Neural cell (in vitro differentiated cells): ENCODE data around the gene CDKAL1. TPM values are rescaled to one million over a fixed set of nuclear protein-coding genes. Genes with fewer than 3 reads are reported as not detected.

Source experiments
- H2AFZ ChIP-seq: fragments of 200-600, 300-800 bp; sonication (generic), shearing (Covaris generic); 2 replicates; pipeline ENCODE4 v1.6.0; 2014; ENCODE audit warnings: low read depth, mild to moderate bottlenecking, antibody characterized with exemption, low read length, moderate library complexity
- H3F3A ChIP-seq: fragments of 200-600 bp; shearing (Covaris generic); 2 replicates; pipeline ENCODE4 v1.6.1; 2016; ENCODE audit warnings: mild to moderate bottlenecking, moderate library complexity, mixed read lengths, antibody characterized with exemption, low read length; ENCODE audit not compliant: insufficient read depth, poor library complexity, severe bottlenecking
- H3K27ac ChIP-seq: fragments of 200-600, 300-800 bp; sonication (generic), shearing (Covaris generic); 2 replicates; pipeline ENCODE4 v1.5.1; 2014; ENCODE audit warnings: mild to moderate bottlenecking, low read length, moderate library complexity
- H3K27me3 ChIP-seq: fragments of 300-800, 200-600 bp; sonication (generic), shearing (Covaris generic); 2 replicates; pipeline ENCODE4 v1.6.0; 2014; ENCODE audit warnings: mild to moderate bottlenecking, low read depth, low read length, moderate library complexity; ENCODE audit not compliant: insufficient read depth
- H3K36me3 ChIP-seq: fragments of 300-800, 200-600 bp; sonication (generic), shearing (Covaris generic); 2 replicates; pipeline ENCODE4 v1.5.1; 2014; ENCODE audit warnings: mild to moderate bottlenecking, antibody characterized with exemption, low read length, moderate library complexity; ENCODE audit not compliant: insufficient read depth
- H3K4me2 ChIP-seq: fragments of 300-800, 200-600 bp; sonication (generic), shearing (Covaris generic); 2 replicates; pipeline ENCODE4 v1.6.0; 2014; ENCODE audit warnings: mild to moderate bottlenecking, low read length
- H3K4me3 ChIP-seq: fragments of 300-800, 200-600 bp; sonication (generic), shearing (Covaris generic); 2 replicates; pipeline ENCODE4 v1.5.1; 2014; ENCODE audit warnings: mild to moderate bottlenecking, low read length, moderate library complexity
- H3K79me2 ChIP-seq: fragments of 200-600 bp; shearing (Covaris generic); replicated peaks from 2 replicates; pipeline ENCODE4 v1.6.0; 2014; ENCODE audit warnings: mild to moderate bottlenecking, low read length, moderate library complexity; ENCODE audit not compliant: insufficient read depth
- H3K9ac ChIP-seq: fragments of 300-800, 200-600 bp; sonication (generic), shearing (Covaris generic); 2 replicates; pipeline ENCODE4 v1.6.1; 2016; ENCODE audit warnings: mild to moderate bottlenecking, low read length, mixed read lengths
- H3K9me2 ChIP-seq: fragments of 200-600 bp; shearing (Covaris generic); 2 replicates; pipeline ENCODE4 v1.6.1; 2016; ENCODE audit warnings: mild to moderate bottlenecking, low read length, mixed read lengths; ENCODE audit not compliant: insufficient read depth
- H3K9me3 ChIP-seq: fragments of 200-600, 300-800 bp; sonication (generic), shearing (Covaris generic); 2 replicates; pipeline ENCODE4 v1.6.1; 2016; ENCODE audit warnings: mild to moderate bottlenecking, mixed run types, low read length, moderate library complexity, mixed read lengths
- H4K20me1 ChIP-seq: fragments of 200-600 bp; shearing (Covaris generic); 2 replicates; pipeline ENCODE4 v1.6.1; 2016; ENCODE audit warnings: mild to moderate bottlenecking, mixed run types; ENCODE audit not compliant: insufficient read depth
- EP300 ChIP-seq: fragments of 450-650 bp; conservative IDR thresholded peaks from 2 replicates; pipeline ENCODE4 v1.6.1; 2014; ENCODE audit warnings: antibody characterized with exemption, mild to moderate bottlenecking, moderate library complexity; ENCODE audit not compliant: poor library complexity, severe bottlenecking
- EZH2 ChIP-seq: fragments of 200-600, 300-800 bp; shearing (Covaris generic), sonication (generic); IDR thresholded peaks from 2 replicates; pipeline ENCODE4 v1.6.1; 2014; ENCODE audit warnings: antibody characterized with exemption, low read length, borderline replicate concordance, mild to moderate bottlenecking; ENCODE audit not compliant: insufficient read depth, poor library complexity, severe bottlenecking
- MXI1 ChIP-seq: fragments of 450-650 bp; conservative IDR thresholded peaks from 2 replicates; pipeline ENCODE4 v1.6.1; 2014; ENCODE audit warnings: antibody characterized with exemption, mild to moderate bottlenecking; ENCODE audit not compliant: poor library complexity, severe bottlenecking
- POLR2AphosphoS5 ChIP-seq: IDR thresholded peaks from 2 replicates; pipeline ENCODE4 v1.6.1; 2012
- RAD21 ChIP-seq: fragments of 450-650 bp; conservative IDR thresholded peaks from 2 replicates; pipeline ENCODE4 v1.6.1; 2014; ENCODE audit warnings: antibody characterized with exemption, mild to moderate bottlenecking, moderate library complexity
- SMC3 ChIP-seq: fragments of 450-650 bp; conservative IDR thresholded peaks from 2 replicates; pipeline ENCODE4 v1.6.1; 2014; ENCODE audit warnings: antibody characterized with exemption, mild to moderate bottlenecking, moderate library complexity; ENCODE audit not compliant: poor library complexity
- TAF1 ChIP-seq: IDR thresholded peaks from 2 replicates; pipeline ENCODE4 v1.6.1; 2012; ENCODE audit warnings: low read depth
- polyA plus RNA-seq: library from polyadenylated mRNA; depleted of rRNA; stranded (reverse); fragments of >200 nt; gene quantifications from 2 replicates; pipeline ENCODE4 v1.2.3, GENCODE V29; 2014
- TF ChIP-seq, protein P1 (sequence below): fragments of 450-650 bp; IDR thresholded peaks from 2 replicates; pipeline ENCODE4 v1.5.1; 2014; ENCODE audit warnings: antibody characterized with exemption, mild to moderate bottlenecking, moderate library complexity; ENCODE audit not compliant: poor library complexity, severe bottlenecking
- TF ChIP-seq, protein P2 (sequence below): IDR thresholded peaks from 2 replicates; pipeline ENCODE4 v1.6.1; 2012; ENCODE audit warnings: borderline replicate concordance

CDKAL1 gene
- polyA plus RNA-seq, 1 donor from 2014 or later, result 10.7 TPM

- no peak overlapping the region for H3K4me2 ChIP-seq
- peak overlapping the region; percentile 65 for H3K27ac ChIP-seq
These were observed 666.0 kb downstream of the CDKAL1 start for GRCh38 chr6:21200134-21200870.

GRCh38 chr6:21201187-21201586 is 666.9 kb downstream of the CDKAL1 start:
- TF ChIP-seq, protein P1, sequence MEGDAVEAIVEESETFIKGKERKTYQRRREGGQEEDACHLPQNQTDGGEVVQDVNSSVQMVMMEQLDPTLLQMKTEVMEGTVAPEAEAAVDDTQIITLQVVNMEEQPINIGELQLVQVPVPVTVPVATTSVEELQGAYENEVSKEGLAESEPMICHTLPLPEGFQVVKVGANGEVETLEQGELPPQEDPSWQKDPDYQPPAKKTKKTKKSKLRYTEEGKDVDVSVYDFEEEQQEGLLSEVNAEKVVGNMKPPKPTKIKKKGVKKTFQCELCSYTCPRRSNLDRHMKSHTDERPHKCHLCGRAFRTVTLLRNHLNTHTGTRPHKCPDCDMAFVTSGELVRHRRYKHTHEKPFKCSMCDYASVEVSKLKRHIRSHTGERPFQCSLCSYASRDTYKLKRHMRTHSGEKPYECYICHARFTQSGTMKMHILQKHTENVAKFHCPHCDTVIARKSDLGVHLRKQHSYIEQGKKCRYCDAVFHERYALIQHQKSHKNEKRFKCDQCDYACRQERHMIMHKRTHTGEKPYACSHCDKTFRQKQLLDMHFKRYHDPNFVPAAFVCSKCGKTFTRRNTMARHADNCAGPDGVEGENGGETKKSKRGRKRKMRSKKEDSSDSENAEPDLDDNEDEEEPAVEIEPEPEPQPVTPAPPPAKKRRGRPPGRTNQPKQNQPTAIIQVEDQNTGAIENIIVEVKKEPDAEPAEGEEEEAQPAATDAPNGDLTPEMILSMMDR, result no peak
- TF ChIP-seq SMC3 (no peak), EP300 (no peak), TAF1 (no peak), POLR2AphosphoS5 (no peak), MXI1 (no peak), EZH2 (no peak), RAD21 (no peak)
- TF ChIP-seq, protein P2, sequence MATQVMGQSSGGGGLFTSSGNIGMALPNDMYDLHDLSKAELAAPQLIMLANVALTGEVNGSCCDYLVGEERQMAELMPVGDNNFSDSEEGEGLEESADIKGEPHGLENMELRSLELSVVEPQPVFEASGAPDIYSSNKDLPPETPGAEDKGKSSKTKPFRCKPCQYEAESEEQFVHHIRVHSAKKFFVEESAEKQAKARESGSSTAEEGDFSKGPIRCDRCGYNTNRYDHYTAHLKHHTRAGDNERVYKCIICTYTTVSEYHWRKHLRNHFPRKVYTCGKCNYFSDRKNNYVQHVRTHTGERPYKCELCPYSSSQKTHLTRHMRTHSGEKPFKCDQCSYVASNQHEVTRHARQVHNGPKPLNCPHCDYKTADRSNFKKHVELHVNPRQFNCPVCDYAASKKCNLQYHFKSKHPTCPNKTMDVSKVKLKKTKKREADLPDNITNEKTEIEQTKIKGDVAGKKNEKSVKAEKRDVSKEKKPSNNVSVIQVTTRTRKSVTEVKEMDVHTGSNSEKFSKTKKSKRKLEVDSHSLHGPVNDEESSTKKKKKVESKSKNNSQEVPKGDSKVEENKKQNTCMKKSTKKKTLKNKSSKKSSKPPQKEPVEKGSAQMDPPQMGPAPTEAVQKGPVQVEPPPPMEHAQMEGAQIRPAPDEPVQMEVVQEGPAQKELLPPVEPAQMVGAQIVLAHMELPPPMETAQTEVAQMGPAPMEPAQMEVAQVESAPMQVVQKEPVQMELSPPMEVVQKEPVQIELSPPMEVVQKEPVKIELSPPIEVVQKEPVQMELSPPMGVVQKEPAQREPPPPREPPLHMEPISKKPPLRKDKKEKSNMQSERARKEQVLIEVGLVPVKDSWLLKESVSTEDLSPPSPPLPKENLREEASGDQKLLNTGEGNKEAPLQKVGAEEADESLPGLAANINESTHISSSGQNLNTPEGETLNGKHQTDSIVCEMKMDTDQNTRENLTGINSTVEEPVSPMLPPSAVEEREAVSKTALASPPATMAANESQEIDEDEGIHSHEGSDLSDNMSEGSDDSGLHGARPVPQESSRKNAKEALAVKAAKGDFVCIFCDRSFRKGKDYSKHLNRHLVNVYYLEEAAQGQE, result no peak
- peak overlapping the region; percentile 34 for H3K9ac ChIP-seq
- peak overlapping the region; percentile 36 for H2AFZ ChIP-seq
- peak overlapping the region; percentile 65 for H3K27ac ChIP-seq
- H3K27me3 ChIP-seq, result no peaks in the 10 kb centered on the region
- H3K4me3 ChIP-seq, result peak overlapping the region; percentile 23
- H3K4me2 ChIP-seq, result peak overlapping the region; percentile 14
- no peaks in the 10 kb centered on the region for H3K79me2 ChIP-seq
- no peaks in the 10 kb centered on the region for H3F3A ChIP-seq
- no peaks in the 10 kb centered on the region for H3K36me3 ChIP-seq
- H4K20me1 ChIP-seq, result no peaks in the 10 kb centered on the region
- H3K9me2 ChIP-seq, result no peaks in the 10 kb centered on the region
- H3K9me3 ChIP-seq, result no peaks in the 10 kb centered on the region

More at GRCh38 chr6:21200134-21200870, 666.0 kb downstream of the CDKAL1 start:
- H3F3A ChIP-seq, result no peaks in the 10 kb centered on the region
- peak overlapping the region; percentile 34 for H3K9ac ChIP-seq
- no peaks in the 10 kb centered on the region for H3K27me3 ChIP-seq
- H3K4me3 ChIP-seq, result no peak overlapping the region
- H3K9me2 ChIP-seq, result no peaks in the 10 kb centered on the region
- H3K79me2 ChIP-seq, result no peaks in the 10 kb centered on the region
- no peak for TF ChIP-seq RAD21
- TF ChIP-seq, protein P1, result no peak
- H3K36me3 ChIP-seq, result no peaks in the 10 kb centered on the region
- no peak overlapping the region for H2AFZ ChIP-seq
- H3K9me3 ChIP-seq, result no peaks in the 10 kb centered on the region
- no peaks in the 10 kb centered on the region for H4K20me1 ChIP-seq
